Hepatocyte (in vitro differentiated cells): ENCODE measurements around the gene STX1B. TPM values are rescaled to one million over a fixed set of nuclear protein-coding genes. Genes with fewer than 3 reads are reported as not detected.

Experiments
- DNase-seq: peaks from one replicate; pipeline ENCODE4 v3.0.0-alpha.2; 2016; ENCODE audit warnings: low spot score
- H2AFZ ChIP-seq: fragments of 200-600 bp; sonication (generic); 2 replicates; pipeline ENCODE4 v1.6.0; 2016; ENCODE audit warnings: antibody characterized with exemption, mild to moderate bottlenecking
- H3K27ac ChIP-seq: fragments of 200-600 bp; sonication (generic); 2 replicates; pipeline ENCODE4 v1.5.1; 2016; ENCODE audit warnings: mild to moderate bottlenecking
- H3K27me3 ChIP-seq: fragments of 200-600 bp; sonication (generic); 2 replicates; pipeline ENCODE4 v1.6.1; 2016
- H3K36me3 ChIP-seq: fragments of 200-600 bp; sonication (generic); replicated peaks from 2 replicates; pipeline ENCODE4 v1.5.1; 2016; ENCODE audit warnings: low read depth; ENCODE audit not compliant: insufficient read depth
- H3K4me1 ChIP-seq: fragments of 200-600 bp; sonication (generic); 2 replicates; pipeline ENCODE4 v1.5.1; 2016; ENCODE audit warnings: mild to moderate bottlenecking, moderate library complexity; ENCODE audit not compliant: insufficient read depth
- H3K4me2 ChIP-seq: fragments of 200-600 bp; sonication (generic); 2 replicates; pipeline ENCODE4 v1.6.0; 2016
- H3K4me3 ChIP-seq: fragments of 200-600 bp; sonication (generic); 2 replicates; pipeline ENCODE4 v1.5.1; 2016; ENCODE audit warnings: mild to moderate bottlenecking
- H3K79me2 ChIP-seq: fragments of 200-600 bp; sonication (generic); 2 replicates; pipeline ENCODE4 v1.6.0; 2017; ENCODE audit warnings: mild to moderate bottlenecking
- H3K9me2 ChIP-seq: fragments of 200-600 bp; sonication (generic); replicated peaks from 2 replicates; pipeline ENCODE4 v1.6.0; 2017; ENCODE audit warnings: mild to moderate bottlenecking; ENCODE audit not compliant: insufficient read depth
- H3K9me3 ChIP-seq: fragments of 200-600 bp; sonication (generic); 2 replicates; pipeline ENCODE4 v1.5.1; 2016; ENCODE audit warnings: low read depth, mild to moderate bottlenecking
- H4K20me1 ChIP-seq: fragments of 200-600 bp; sonication (generic); 2 replicates; pipeline ENCODE4 v1.6.0; 2016; ENCODE audit warnings: mild to moderate bottlenecking; ENCODE audit not compliant: insufficient read depth, poor library complexity, severe bottlenecking
- EZH2 ChIP-seq: fragments of 200-600 bp; sonication (generic); IDR thresholded peaks from 2 replicates; pipeline ENCODE4 v1.6.1; 2016; ENCODE audit warnings: antibody characterized with exemption, mild to moderate bottlenecking, borderline replicate concordance
- EZH2phosphoT487 ChIP-seq: fragments of 200-600 bp; sonication (generic); IDR thresholded peaks from one replicate; pipeline ENCODE4 v1.6.1; 2018; ENCODE audit warnings: antibody characterized with exemption, mild to moderate bottlenecking, low read depth, moderate library complexity; ENCODE audit not compliant: unreplicated experiment, severe bottlenecking
- WGBS: methylation state at CpG from one replicate; pipeline ENCODE4 v1.1.6; 2016; ENCODE audit warnings: low lambda C conversion rate; ENCODE audit errors: missing lambda C conversion rate; 5-methylcytosine and 5-hydroxymethylcytosine counted together
- polyA plus RNA-seq: library from polyadenylated mRNA; unstranded; fragments of >200 nt; fragmentation: Nextera tagmentation; extraction: Ambion mirVana; gene quantifications from 2 replicates; pipeline ENCODE4 v1.2.1, GENCODE V29; 2016
- total RNA-seq: library from RNA; depleted of rRNA; stranded (reverse); fragments of >200 nt; gene quantifications from 2 replicates; pipeline ENCODE4 v1.2.3, GENCODE V29; 2014
- TF ChIP-seq, protein P1 (sequence below): fragments of 200-600 bp; sonication (generic); IDR thresholded peaks from 2 replicates; pipeline ENCODE4 v1.5.1; 2016; ENCODE audit warnings: antibody characterized with exemption, mild to moderate bottlenecking; ENCODE audit not compliant: poor library complexity

Gene STX1B
- total and polyA plus RNA-seq, 2 experiments from 2014 or later: 0.87 to 2.7 TPM

DNA sequence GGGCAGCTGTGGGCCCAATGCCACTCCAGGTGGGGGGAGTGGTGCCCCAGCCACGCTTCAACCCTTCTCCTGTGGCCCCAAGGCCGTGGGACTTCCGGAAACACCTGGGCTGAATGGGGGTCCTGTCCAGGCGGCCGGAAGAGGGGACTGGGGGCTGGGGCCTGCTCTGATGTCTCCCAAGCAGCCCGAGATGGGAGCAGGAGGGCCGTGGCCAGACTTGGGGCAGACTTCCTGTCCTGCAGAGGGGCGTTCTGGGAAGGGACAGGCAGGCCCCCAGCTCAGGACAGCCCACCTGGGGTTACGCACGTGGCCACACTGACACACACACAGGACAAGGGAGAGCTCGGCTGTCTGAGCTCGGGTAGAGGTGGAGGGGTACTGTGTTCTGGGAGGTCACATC, 20.3 kb downstream of the STX1B start:
- H3K27me3 ChIP-seq: no peaks in the 10 kb centered on the region
- no peaks in the 10 kb centered on the region for H3K79me2 ChIP-seq
- peaks cover 5% of the 10 kb centered on the region for H3K4me1 ChIP-seq
- 81% methylated on average over 12 of the region's 12 CpGs for whole genome bisulfite sequencing
- no peaks in the 10 kb centered on the region for H3K9me2 ChIP-seq
- TF ChIP-seq EZH2phosphoT487: no peak
- TF ChIP-seq, protein P1, sequence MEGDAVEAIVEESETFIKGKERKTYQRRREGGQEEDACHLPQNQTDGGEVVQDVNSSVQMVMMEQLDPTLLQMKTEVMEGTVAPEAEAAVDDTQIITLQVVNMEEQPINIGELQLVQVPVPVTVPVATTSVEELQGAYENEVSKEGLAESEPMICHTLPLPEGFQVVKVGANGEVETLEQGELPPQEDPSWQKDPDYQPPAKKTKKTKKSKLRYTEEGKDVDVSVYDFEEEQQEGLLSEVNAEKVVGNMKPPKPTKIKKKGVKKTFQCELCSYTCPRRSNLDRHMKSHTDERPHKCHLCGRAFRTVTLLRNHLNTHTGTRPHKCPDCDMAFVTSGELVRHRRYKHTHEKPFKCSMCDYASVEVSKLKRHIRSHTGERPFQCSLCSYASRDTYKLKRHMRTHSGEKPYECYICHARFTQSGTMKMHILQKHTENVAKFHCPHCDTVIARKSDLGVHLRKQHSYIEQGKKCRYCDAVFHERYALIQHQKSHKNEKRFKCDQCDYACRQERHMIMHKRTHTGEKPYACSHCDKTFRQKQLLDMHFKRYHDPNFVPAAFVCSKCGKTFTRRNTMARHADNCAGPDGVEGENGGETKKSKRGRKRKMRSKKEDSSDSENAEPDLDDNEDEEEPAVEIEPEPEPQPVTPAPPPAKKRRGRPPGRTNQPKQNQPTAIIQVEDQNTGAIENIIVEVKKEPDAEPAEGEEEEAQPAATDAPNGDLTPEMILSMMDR: no peak
- TF ChIP-seq EZH2: no peak
- no peaks in the 10 kb centered on the region for H4K20me1 ChIP-seq
- no peaks in the 10 kb centered on the region for H3K36me3 ChIP-seq
- no peaks in the 10 kb centered on the region for H3K9me3 ChIP-seq
- H3K4me3 ChIP-seq: no peak overlapping the region
- no peak overlapping the region for H3K4me2 ChIP-seq
- DNase-seq: no peak
- H2AFZ ChIP-seq: no peak overlapping the region
- H3K27ac ChIP-seq: no peak overlapping the region

DNA sequence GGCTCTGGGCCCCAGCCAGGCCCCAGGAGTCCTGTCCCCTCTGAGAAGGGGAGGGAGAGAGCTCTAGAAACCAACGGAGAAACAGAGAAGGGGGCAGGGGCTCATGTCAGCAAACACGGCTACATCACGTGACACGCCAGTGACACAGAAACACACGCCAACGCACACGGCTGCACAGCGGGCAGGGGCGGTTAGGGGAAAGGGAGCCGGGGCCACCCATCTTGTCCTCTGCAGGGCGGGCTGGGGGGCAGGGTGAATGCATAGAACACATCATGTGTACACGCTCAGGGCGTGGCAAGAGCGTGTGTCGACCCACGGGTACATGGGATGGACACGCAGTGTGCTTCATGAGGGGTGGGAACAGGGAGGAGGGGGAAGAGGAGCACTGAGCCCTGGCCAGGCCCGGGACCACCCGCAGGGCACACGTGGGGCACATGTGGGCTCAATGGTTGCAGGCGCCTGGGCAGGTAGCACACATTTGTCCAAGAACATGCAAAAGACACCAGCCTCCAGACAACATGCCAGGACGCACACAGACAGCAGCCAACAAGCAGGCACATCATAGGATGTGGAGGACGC, 20.9 kb downstream of the STX1B start:
- no peaks in the 10 kb centered on the region for H3K9me3 ChIP-seq
- TF ChIP-seq EZH2 (no peak), EZH2phosphoT487 (no peak)
- TF ChIP-seq, protein P1: no peak

DNA sequence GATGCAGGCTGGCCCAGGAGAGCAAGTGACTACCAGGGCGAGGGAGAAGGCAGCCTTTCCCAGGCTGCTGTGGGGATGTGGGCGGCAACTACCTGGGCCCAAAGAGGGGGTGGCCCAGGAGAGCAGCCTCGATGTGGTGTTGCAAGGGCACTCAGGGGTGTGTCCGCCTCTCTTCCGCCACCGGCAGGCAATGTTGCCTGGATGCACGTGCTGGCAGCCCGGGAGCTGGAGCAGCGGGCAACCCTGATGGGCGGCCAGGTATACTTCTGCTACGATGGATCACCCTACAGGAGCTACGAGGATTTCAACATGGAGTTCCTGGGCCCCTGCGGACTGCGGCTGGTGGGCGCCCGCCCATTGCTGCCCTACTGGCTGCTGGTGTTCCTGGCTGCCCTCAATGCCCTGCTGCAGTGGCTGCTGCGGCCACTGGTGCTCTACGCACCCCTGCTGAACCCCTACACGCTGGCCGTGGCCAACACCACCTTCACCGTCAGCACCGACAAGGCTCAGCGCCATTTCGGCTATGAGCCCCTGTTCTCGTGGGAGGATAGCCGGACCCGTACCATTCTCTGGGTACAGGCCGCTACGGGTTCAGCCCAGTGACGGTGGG, 22.8 kb downstream of the STX1B start:
- DNase-seq: no peak
- H3K27ac ChIP-seq: no peak overlapping the region
- H3K4me1 ChIP-seq: peaks cover 6% of the 10 kb centered on the region
- H3K9me2 ChIP-seq: no peaks in the 10 kb centered on the region
- no peaks in the 10 kb centered on the region for H3K27me3 ChIP-seq
- whole genome bisulfite sequencing: 95% methylated on average over 30 of the region's 30 CpGs
- no peak overlapping the region for H2AFZ ChIP-seq
- TF ChIP-seq, protein P1: no peak
- no peaks in the 10 kb centered on the region for H3K9me3 ChIP-seq
- H3K79me2 ChIP-seq: no peaks in the 10 kb centered on the region
- no peaks in the 10 kb centered on the region for H3K36me3 ChIP-seq
- H3K4me3 ChIP-seq: no peak overlapping the region
- H3K4me2 ChIP-seq: no peak overlapping the region
- H4K20me1 ChIP-seq: no peaks in the 10 kb centered on the region

More for the DNA sequence above, 20.9 kb downstream of the STX1B start:
- no peak for DNase-seq
- peaks cover 6% of the 10 kb centered on the region for H3K4me1 ChIP-seq
- H4K20me1 ChIP-seq: no peaks in the 10 kb centered on the region
- no peaks in the 10 kb centered on the region for H3K36me3 ChIP-seq
- H3K4me3 ChIP-seq: no peak overlapping the region
- no peak overlapping the region for H3K4me2 ChIP-seq
- H2AFZ ChIP-seq: no peak overlapping the region
- no peak overlapping the region for H3K27ac ChIP-seq
- 97% methylated on average over 21 of the region's 23 CpGs for WGBS
- H3K79me2 ChIP-seq: no peaks in the 10 kb centered on the region
- H3K9me2 ChIP-seq: no peaks in the 10 kb centered on the region
- no peaks in the 10 kb centered on the region for H3K27me3 ChIP-seq
